Fibroblast of lung (primary cell): Measurements from ENCODE around the gene TCIRG1. TPM values are rescaled to one million over a fixed set of nuclear protein-coding genes. Genes with fewer than 3 reads are reported as not detected.

Source experiments
- DNase-seq, 2 donors: peaks; one replicate each; pipeline versions ENCODE4 v3.0.0 to v3.0.0-alpha.2; 2010; ENCODE audit warnings: low read depth in 2 of 2
- H2AFZ ChIP-seq: 2 replicates; pipeline ENCODE4 v1.5.1; 2012; ENCODE audit warnings: low read length, control low read depth, inconsistent platforms
- H3K27ac ChIP-seq: 2 replicates; pipeline ENCODE4 v1.5.1; 2011; ENCODE audit warnings: low read length, control low read depth; ENCODE audit not compliant: insufficient read depth
- H3K27me3 ChIP-seq: 2 replicates; pipeline ENCODE4 v1.5.1; 2011; ENCODE audit warnings: mild to moderate bottlenecking, low read length; ENCODE audit not compliant: control insufficient read depth, insufficient read depth
- H3K36me3 ChIP-seq: 2 replicates; pipeline ENCODE4 v1.5.1; 2011; ENCODE audit warnings: low read length; ENCODE audit not compliant: control insufficient read depth, insufficient read depth
- H3K4me1 ChIP-seq: 2 replicates; pipeline ENCODE4 v1.5.1; 2011; ENCODE audit warnings: low read length; ENCODE audit not compliant: control insufficient read depth, insufficient read depth; ENCODE audit errors: extremely low read depth
- H3K4me2 ChIP-seq: 2 replicates; pipeline ENCODE4 v1.5.1; 2011; ENCODE audit warnings: low read length, control low read depth; ENCODE audit not compliant: insufficient read depth; ENCODE audit errors: extremely low read depth
- H3K4me3 ChIP-seq, 4 experiments: fragments of 200-600 bp in 1 of 4; sonication (generic) in 1 of 4; replicated peaks in 1 of 4; 2 replicates each; pipeline ENCODE4 v1.5.1; 2011 to 2016; ENCODE audit warnings: low read length in 4 of 4, low read depth in 3 of 4, mild to moderate bottlenecking in 3 of 4, control low read depth in 2 of 4, inconsistent platforms in 1 of 4, mixed read lengths in 1 of 4; ENCODE audit not compliant: insufficient read depth in 1 of 4; ENCODE audit errors: control extremely low read depth in 1 of 4
- H3K79me2 ChIP-seq: 2 replicates; pipeline ENCODE4 v1.5.1; 2012; ENCODE audit warnings: mild to moderate bottlenecking, low read length, inconsistent platforms; ENCODE audit not compliant: control insufficient read depth, insufficient read depth
- H3K9ac ChIP-seq: 2 replicates; pipeline ENCODE4 v1.5.1; 2011; ENCODE audit warnings: mild to moderate bottlenecking, low read length, control low read depth; ENCODE audit not compliant: insufficient read depth
- H3K9me3 ChIP-seq: 2 replicates; pipeline ENCODE4 v1.5.1; 2012; ENCODE audit warnings: low read depth, low read length; ENCODE audit not compliant: control insufficient read depth, insufficient read depth
- H4K20me1 ChIP-seq: 2 replicates; pipeline ENCODE4 v1.5.1; 2011; ENCODE audit warnings: low read length; ENCODE audit not compliant: control insufficient read depth, insufficient read depth; ENCODE audit errors: extremely low read depth
- EZH2 ChIP-seq: IDR thresholded peaks from 2 replicates; pipeline ENCODE4 v1.5.1; 2012; ENCODE audit warnings: low read length, control low read depth, mild to moderate bottlenecking; ENCODE audit errors: missing control alignments
- polyA plus RNA-seq, 2 donors: library from polyadenylated mRNA; depleted of rRNA in 1 of 2; stranded (reverse) in 1 of 2; unstranded in 1 of 2; fragments of >200 nt; gene quantifications; 2 replicates each; pipeline ENCODE4 v1.2.1, GENCODE V29; 2011 to 2012; ENCODE audit warnings: missing spikeins in 1 of 2
- total RNA-seq: library from RNA; depleted of rRNA; stranded (reverse); fragments of >200 nt; gene quantifications from 2 replicates; pipeline ENCODE4 v1.2.1, GENCODE V29; 2014
- TF ChIP-seq, protein P1 (sequence below), 2 donors: IDR thresholded peaks in 1 of 2; conservative IDR thresholded peaks in 1 of 2; 1 replicate in 1 of 2; 2 replicates in 1 of 2; pipeline ENCODE4 v1.5.1; 2011 to 2012; ENCODE audit warnings: low read length in 2 of 2, control low read depth in 1 of 2, inconsistent platforms in 1 of 2, low read depth in 1 of 2, mild to moderate bottlenecking in 1 of 2

Gene TCIRG1
- total and polyA plus RNA-seq, 2 donors (not counting 1 experiment from before 2014, with no cell fraction given), result 26.7 to 46.2 TPM

DNA sequence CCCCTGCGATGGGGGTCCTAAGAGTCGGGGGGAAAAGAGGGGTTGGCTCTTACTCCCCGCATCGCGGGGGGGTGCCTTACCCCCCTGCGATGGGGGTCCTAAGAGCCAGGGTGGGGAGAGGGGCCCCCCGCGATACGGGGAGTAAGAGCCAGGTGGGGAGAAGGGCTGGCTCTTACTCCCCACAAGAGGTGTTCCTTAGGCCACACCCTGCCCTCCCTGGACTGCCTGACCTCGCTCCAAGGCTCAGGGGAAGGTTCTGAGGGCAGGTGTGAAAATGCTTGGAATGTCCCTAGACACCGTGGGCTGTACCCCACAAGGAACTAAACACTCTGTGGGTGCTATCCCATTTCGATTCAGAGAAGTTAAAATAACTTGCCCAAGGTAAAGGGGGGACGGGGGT lies 42.8 kb upstream of the TCIRG1 start:
- Histone ChIP-seq H3K4me2 (no peak overlapping the region), H2AFZ (no peak overlapping the region), H3K36me3 (no peaks in the 10 kb centered on the region), H3K27ac (no peak overlapping the region), H3K79me2 (no peaks in the 10 kb centered on the region), H3K4me3 (no peak overlapping the region), H4K20me1 (no peaks in the 10 kb centered on the region), H3K4me1 (no peaks in the 10 kb centered on the region), H3K9me3 (no peaks in the 10 kb centered on the region), H3K27me3 (peaks cover under 1% of the 10 kb centered on the region), H3K9ac (no peak overlapping the region)
- no peak for DNase-seq
- TF ChIP-seq EZH2, result no peak
- TF ChIP-seq, protein P1, sequence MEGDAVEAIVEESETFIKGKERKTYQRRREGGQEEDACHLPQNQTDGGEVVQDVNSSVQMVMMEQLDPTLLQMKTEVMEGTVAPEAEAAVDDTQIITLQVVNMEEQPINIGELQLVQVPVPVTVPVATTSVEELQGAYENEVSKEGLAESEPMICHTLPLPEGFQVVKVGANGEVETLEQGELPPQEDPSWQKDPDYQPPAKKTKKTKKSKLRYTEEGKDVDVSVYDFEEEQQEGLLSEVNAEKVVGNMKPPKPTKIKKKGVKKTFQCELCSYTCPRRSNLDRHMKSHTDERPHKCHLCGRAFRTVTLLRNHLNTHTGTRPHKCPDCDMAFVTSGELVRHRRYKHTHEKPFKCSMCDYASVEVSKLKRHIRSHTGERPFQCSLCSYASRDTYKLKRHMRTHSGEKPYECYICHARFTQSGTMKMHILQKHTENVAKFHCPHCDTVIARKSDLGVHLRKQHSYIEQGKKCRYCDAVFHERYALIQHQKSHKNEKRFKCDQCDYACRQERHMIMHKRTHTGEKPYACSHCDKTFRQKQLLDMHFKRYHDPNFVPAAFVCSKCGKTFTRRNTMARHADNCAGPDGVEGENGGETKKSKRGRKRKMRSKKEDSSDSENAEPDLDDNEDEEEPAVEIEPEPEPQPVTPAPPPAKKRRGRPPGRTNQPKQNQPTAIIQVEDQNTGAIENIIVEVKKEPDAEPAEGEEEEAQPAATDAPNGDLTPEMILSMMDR (conservative IDR thresholded peaks at IDR 0.05 in 1 of 2, IDR thresholded peaks at IDR 0.05 in 1 of 2; ENCODE audit: low read depth in 1 of 2, low read length in 2 of 2), result no peak

DNA sequence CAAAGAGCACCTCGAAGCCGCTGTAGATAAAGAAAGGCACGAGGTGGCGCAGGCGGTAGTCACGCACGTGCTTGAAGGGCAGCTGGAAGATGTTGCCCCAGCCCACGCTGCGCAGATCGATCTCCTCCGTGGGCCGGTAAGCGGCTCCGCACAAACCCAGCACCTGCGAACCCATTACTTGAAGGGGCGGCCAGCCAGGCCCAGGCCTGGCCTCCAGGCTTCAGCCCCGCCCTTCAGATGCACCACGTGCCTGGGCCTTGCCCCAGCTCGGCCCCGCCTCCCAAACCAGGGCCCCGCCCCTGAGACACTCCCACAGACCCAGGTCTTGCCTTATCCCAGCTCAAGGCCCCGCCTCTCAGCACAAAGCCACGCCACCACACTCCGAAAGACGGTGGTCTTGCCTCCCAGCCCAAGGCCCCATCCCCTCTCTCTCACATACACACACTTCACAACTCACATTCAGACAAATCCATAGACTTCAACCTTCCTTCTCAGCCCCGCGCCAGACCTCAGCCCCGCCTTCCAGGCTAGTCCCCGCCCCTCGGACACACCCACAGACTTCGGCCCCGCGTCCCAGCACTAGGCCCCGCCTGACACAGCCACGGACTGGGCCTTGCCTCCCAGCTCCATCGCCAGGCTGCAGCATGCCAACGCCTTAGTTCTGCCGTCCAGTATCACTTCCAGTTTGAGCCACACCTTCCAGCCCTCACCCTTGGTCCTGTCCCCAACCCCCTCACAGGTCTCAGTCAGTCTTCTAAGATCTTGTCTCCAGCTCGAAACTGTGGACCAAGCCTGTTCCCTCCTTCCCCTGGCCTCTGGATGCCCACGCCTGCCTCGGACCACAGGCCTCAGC lies 42.0 kb upstream of the TCIRG1 start:
- TF ChIP-seq, protein P1 (conservative IDR thresholded peaks at IDR 0.05 in 1 of 2, IDR thresholded peaks at IDR 0.05 in 1 of 2; ENCODE audit: low read depth in 1 of 2, low read length in 2 of 2), result no peak
- no peak for TF ChIP-seq EZH2
- Histone ChIP-seq H3K79me2 (no peaks in the 10 kb centered on the region), H3K27me3 (no peaks in the 10 kb centered on the region), H3K4me3 (no peak overlapping the region), H3K36me3 (no peaks in the 10 kb centered on the region), H3K4me1 (no peaks in the 10 kb centered on the region), H3K9me3 (no peaks in the 10 kb centered on the region), H4K20me1 (no peaks in the 10 kb centered on the region), H3K4me2 (no peak overlapping the region), H2AFZ (no peak overlapping the region), H3K27ac (no peak overlapping the region), H3K9ac (no peak overlapping the region)
- peak; percentile 31 to 46 for DNase-seq

DNA sequence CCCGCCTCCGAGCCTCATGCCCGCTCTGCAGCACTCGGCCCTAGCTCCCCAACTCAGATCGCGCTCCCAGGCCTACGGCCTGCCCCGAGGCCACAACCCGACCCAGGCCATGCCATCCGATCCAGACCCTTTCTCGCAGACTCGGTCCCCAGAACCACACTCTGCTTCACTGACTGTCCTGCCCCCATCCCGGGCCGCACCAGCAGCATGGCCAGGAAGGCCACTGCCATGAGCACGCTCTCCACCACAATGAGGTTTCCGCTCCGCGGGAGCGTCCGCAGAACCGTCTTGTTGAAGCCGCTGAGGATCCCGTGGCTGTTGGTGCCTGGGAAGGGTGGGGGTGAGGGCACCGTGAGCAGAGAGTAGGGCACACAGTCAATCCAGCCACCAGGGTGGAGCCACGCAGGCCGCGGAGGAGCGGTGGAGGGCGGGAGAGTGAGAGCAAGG lies 41.3 kb upstream of the TCIRG1 start:
- no peaks in the 10 kb centered on the region for H3K27me3 ChIP-seq
- H3K27ac ChIP-seq, result no peak overlapping the region
- H3K4me1 ChIP-seq, result no peaks in the 10 kb centered on the region
- TF ChIP-seq, protein P1 (conservative IDR thresholded peaks at IDR 0.05 in 1 of 2, IDR thresholded peaks at IDR 0.05 in 1 of 2; ENCODE audit: low read depth in 1 of 2, low read length in 2 of 2), result no peak
- TF ChIP-seq EZH2, result no peak
- H3K79me2 ChIP-seq, result no peaks in the 10 kb centered on the region
- DNase-seq, result no peak
- H4K20me1 ChIP-seq, result no peaks in the 10 kb centered on the region
- no peak overlapping the region for H3K4me3 ChIP-seq
- no peak overlapping the region for H3K4me2 ChIP-seq
- no peaks in the 10 kb centered on the region for H3K36me3 ChIP-seq
- no peaks in the 10 kb centered on the region for H3K9me3 ChIP-seq
- H2AFZ ChIP-seq, result no peak overlapping the region
- no peak overlapping the region for H3K9ac ChIP-seq
